H9 (cell line): ENCODE measurements around the gene MCF2L2. TPM values are rescaled to one million over a fixed set of nuclear protein-coding genes. Genes with fewer than 3 reads are reported as not detected.

ENCODE experiments used
- DNase-seq: peaks from one replicate; pipeline ENCODE4 v3.0.0-alpha.2; 2017
- H2AFZ ChIP-seq: one replicate; pipeline ENCODE4 v1.6.1; 2013; ENCODE audit warnings: mild to moderate bottlenecking, low read length, control low read depth, moderate library complexity
- H2AK5ac ChIP-seq: 2 replicates; pipeline ENCODE4 v1.6.1; 2013; ENCODE audit warnings: low read length, control low read depth, mixed read lengths; ENCODE audit not compliant: insufficient read length
- H2BK120ac ChIP-seq: one replicate; pipeline ENCODE4 v1.6.1; 2013; ENCODE audit warnings: low read depth, mild to moderate bottlenecking, low read length, control low read depth, inconsistent platforms; ENCODE audit not compliant: poor library complexity, severe bottlenecking
- H2BK12ac ChIP-seq: 2 replicates; pipeline ENCODE4 v1.6.1; 2013; ENCODE audit warnings: low read length, control low read depth, mixed read lengths, low read depth; ENCODE audit not compliant: insufficient read length
- H2BK15ac ChIP-seq: 2 replicates; pipeline ENCODE4 v1.6.1; 2013; ENCODE audit warnings: low read depth, low read length, control low read depth
- H2BK20ac ChIP-seq: one replicate; pipeline ENCODE4 v1.6.1; 2013; ENCODE audit warnings: low read depth, mild to moderate bottlenecking, low read length, control low read depth, inconsistent platforms; ENCODE audit not compliant: poor library complexity, severe bottlenecking
- H2BK5ac ChIP-seq: 2 replicates; pipeline ENCODE4 v1.6.1; 2013; ENCODE audit warnings: low read length, control low read depth, mixed read lengths; ENCODE audit not compliant: insufficient read length
- H3K14ac ChIP-seq: 2 replicates; pipeline ENCODE4 v1.6.1; 2013; ENCODE audit warnings: low read length, control low read depth; ENCODE audit not compliant: insufficient read depth
- H3K18ac ChIP-seq: 2 replicates; pipeline ENCODE4 v1.6.1; 2013; ENCODE audit warnings: low read depth, mild to moderate bottlenecking, mixed read lengths, low read length, control low read depth; ENCODE audit not compliant: insufficient read length
- H3K23ac ChIP-seq: 2 replicates; pipeline ENCODE4 v1.6.1; 2013; ENCODE audit warnings: low read length, control low read depth, mixed read lengths, low read depth; ENCODE audit not compliant: insufficient read length
- H3K23me2 ChIP-seq: 2 replicates; pipeline ENCODE4 v1.6.1; 2013; ENCODE audit warnings: low read depth, mild to moderate bottlenecking, mixed read lengths, low read length, control low read depth; ENCODE audit not compliant: insufficient read length, poor library complexity, severe bottlenecking
- H3K27ac ChIP-seq: 2 replicates; pipeline ENCODE4 v1.5.1; 2013; ENCODE audit warnings: low read length, control low read depth, mixed read lengths, low read depth; ENCODE audit not compliant: insufficient read length
- H3K27me3 ChIP-seq: 2 replicates; pipeline ENCODE4 v1.6.1; 2013; ENCODE audit warnings: low read length, control low read depth, inconsistent platforms; ENCODE audit not compliant: insufficient read depth
- H3K4ac ChIP-seq: 2 replicates; pipeline ENCODE4 v1.6.1; 2013; ENCODE audit warnings: low read depth, mild to moderate bottlenecking, control low read depth, inconsistent platforms, low read length, moderate library complexity
- H3K4me1 ChIP-seq: 2 replicates; pipeline ENCODE4 v1.6.1; 2013; ENCODE audit warnings: low read length, control low read depth, inconsistent platforms; ENCODE audit not compliant: insufficient read depth
- H3K4me2 ChIP-seq: 2 replicates; pipeline ENCODE4 v1.6.1; 2013; ENCODE audit warnings: low read length, control low read depth, mixed read lengths; ENCODE audit not compliant: insufficient read length, insufficient read depth
- H3K56ac ChIP-seq: 2 replicates; pipeline ENCODE4 v1.6.1; 2013; ENCODE audit warnings: low read depth, mild to moderate bottlenecking, mixed read lengths, low read length, control low read depth; ENCODE audit not compliant: insufficient read length
- H3K79me1 ChIP-seq: 2 replicates; pipeline ENCODE4 v1.6.1; 2013; ENCODE audit warnings: low read depth, mild to moderate bottlenecking, moderate library complexity, low read length, control low read depth, inconsistent platforms; ENCODE audit not compliant: insufficient read depth, poor library complexity, severe bottlenecking
- H3K79me2 ChIP-seq: 2 replicates; pipeline ENCODE4 v1.6.1; 2013; ENCODE audit warnings: low read length, control low read depth, inconsistent platforms; ENCODE audit not compliant: insufficient read depth
- H3K9ac ChIP-seq: 2 replicates; pipeline ENCODE4 v1.6.1; 2013; ENCODE audit warnings: low read length, control low read depth, mixed read lengths; ENCODE audit not compliant: insufficient read length; ENCODE audit errors: extremely low read depth
- H3K9me3 ChIP-seq: one replicate; pipeline ENCODE4 v1.6.1; 2013; ENCODE audit warnings: low read depth, low read length, inconsistent platforms; ENCODE audit not compliant: control insufficient read depth
- H3T11ph ChIP-seq: one replicate; pipeline ENCODE4 v1.6.1; 2013; ENCODE audit warnings: mild to moderate bottlenecking, low read length, control low read depth, inconsistent platforms
- H4K20me1 ChIP-seq: one replicate; pipeline ENCODE4 v1.6.1; 2013; ENCODE audit not compliant: control insufficient read depth, insufficient read length, insufficient read depth
- H4K5ac ChIP-seq: 2 replicates; pipeline ENCODE4 v1.6.1; 2013; ENCODE audit warnings: low read depth, mild to moderate bottlenecking, mixed read lengths, low read length, control low read depth; ENCODE audit not compliant: insufficient read length
- H4K8ac ChIP-seq: replicated peaks from 2 replicates; pipeline ENCODE4 v1.6.1; 2013; ENCODE audit warnings: low read length, control low read depth, mixed read lengths, low read depth; ENCODE audit not compliant: insufficient read length
- H4K91ac ChIP-seq: 2 replicates; pipeline ENCODE4 v1.6.1; 2013; ENCODE audit warnings: low read depth, mild to moderate bottlenecking, moderate library complexity, mixed read lengths, low read length, control low read depth; ENCODE audit not compliant: insufficient read length
- H3K27ac Mint-ChIP-seq, 3 experiments: 2 replicates in 2 of 3; 3 replicates in 1 of 3; pipeline ENCODE4 v1.8.0; 2020 to 2021; ENCODE audit warnings: mixed read lengths in 3 of 3, mild to moderate bottlenecking in 1 of 3, moderate library complexity in 1 of 3
- H3K27me3 Mint-ChIP-seq: 2 replicates; pipeline ENCODE4 v1.8.0; 2021; ENCODE audit warnings: low read depth, mild to moderate bottlenecking, moderate library complexity, mixed read lengths
- H3K36me3 Mint-ChIP-seq, 3 experiments: 2 replicates in 2 of 3; 3 replicates in 1 of 3; pipeline ENCODE4 v1.8.0; 2020 to 2021; ENCODE audit warnings: low read depth in 3 of 3, mixed read lengths in 3 of 3; ENCODE audit not compliant: insufficient read depth in 1 of 3
- H3K4me1 Mint-ChIP-seq, 2 experiments: 2 replicates each; pipeline ENCODE4 v1.8.0; 2020; ENCODE audit warnings: mixed read lengths in 2 of 2
- H3K4me3 Mint-ChIP-seq, 2 experiments: 2 replicates in 1 of 2; 3 replicates in 1 of 2; pipeline ENCODE4 v1.8.0; 2020 to 2021; ENCODE audit warnings: mild to moderate bottlenecking in 2 of 2, mixed read lengths in 2 of 2, moderate library complexity in 1 of 2
- H3K9me3 Mint-ChIP-seq, 2 experiments: 2 replicates in 1 of 2; 3 replicates in 1 of 2; pipeline ENCODE4 v1.8.0; 2020; ENCODE audit warnings: mild to moderate bottlenecking in 2 of 2, mixed read lengths in 2 of 2, moderate library complexity in 1 of 2
- WGBS: extraction: QIAGEN DNeasy Blood & Tissue Kit; methylation state at CpG from one replicate; pipeline ENCODE4 v1.1.7; 2013; ENCODE audit warnings: missing lambda C conversion rate, low lambda C conversion rate, mixed read lengths; ENCODE audit not compliant: insufficient read length; ENCODE audit errors: extremely low coverage; 5-methylcytosine and 5-hydroxymethylcytosine counted together
- total RNA-seq: library from RNA; stranded (reverse); gene quantifications from 2 replicates; pipeline ENCODE4 v1.2.1, GENCODE V29; 2021
- TF ChIP-seq, protein P1 (sequence below): fragments of 200-600 bp; sonication (generic); conservative IDR thresholded peaks from 3 replicates; pipeline ENCODE4 v1.8.0; 2021; ENCODE audit warnings: antibody characterized with exemption, mild to moderate bottlenecking

The MCF2L2 gene
- total RNA-seq, 1 experiment from 2014 or later: 6.4 TPM

DNA sequence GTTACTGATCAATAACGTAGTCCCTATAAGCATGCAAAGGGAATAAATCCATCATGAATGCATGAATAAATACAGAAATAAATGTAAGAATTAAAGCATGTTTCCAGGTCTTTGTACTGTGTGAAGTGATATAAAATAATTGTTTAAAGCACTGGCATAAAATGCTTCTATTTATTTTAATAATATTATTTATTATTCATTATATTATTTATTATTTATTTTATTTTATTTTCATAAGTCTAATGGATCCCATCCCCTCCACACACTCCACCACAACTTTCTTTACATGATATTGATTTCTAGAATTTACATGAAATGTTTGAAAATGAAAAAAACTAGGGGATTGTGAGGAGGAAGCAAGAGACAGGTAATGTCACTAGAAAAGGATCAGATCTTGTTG lies 73.5 kb downstream of the MCF2L2 start:
- Histone ChIP-seq H4K91ac (no peak overlapping the region), H3K9me3 (no peaks in the 10 kb centered on the region), H3K18ac (no peak overlapping the region), H3K9ac (no peak overlapping the region), H2BK15ac (no peak overlapping the region), H3K79me1 (no peaks in the 10 kb centered on the region), H3K23me2 (no peaks in the 10 kb centered on the region), H2AK5ac (no peak overlapping the region), H3K79me2 (no peaks in the 10 kb centered on the region), H3T11ph (no peak overlapping the region), H2AFZ (no peak overlapping the region), H3K56ac (no peak overlapping the region), H3K14ac (no peak overlapping the region), H3K27me3 (no peaks in the 10 kb centered on the region), H3K4ac (no peak overlapping the region), H3K4me2 (no peak overlapping the region), H2BK12ac (no peak overlapping the region), H4K5ac (no peak overlapping the region), H4K8ac (no peak overlapping the region), H4K20me1 (no peaks in the 10 kb centered on the region), H2BK5ac (no peak overlapping the region), H2BK120ac (no peak overlapping the region), H3K23ac (no peak overlapping the region), H3K4me1 (no peaks in the 10 kb centered on the region), H2BK20ac (no peak overlapping the region), H3K27ac (no peak overlapping the region)
- no peak for DNase-seq
- Mint-ChIP-seq H3K27ac (no peak overlapping the region), H3K4me1 (peaks cover 0 to 6% of the 10 kb centered on the region in 2 experiments; a peak in 1 of 4 replicates), H3K9me3 (no peaks in the 10 kb centered on the region), H3K27me3 (no peaks in the 10 kb centered on the region; the same call in 1 of the 2 replicates), H3K36me3 (peaks cover 0 to 13% (median 3%) of the 10 kb centered on the region in 3 experiments; a peak in 4 of 7 replicates), H3K4me3 (no peak overlapping the region)
- TF ChIP-seq, protein P1, sequence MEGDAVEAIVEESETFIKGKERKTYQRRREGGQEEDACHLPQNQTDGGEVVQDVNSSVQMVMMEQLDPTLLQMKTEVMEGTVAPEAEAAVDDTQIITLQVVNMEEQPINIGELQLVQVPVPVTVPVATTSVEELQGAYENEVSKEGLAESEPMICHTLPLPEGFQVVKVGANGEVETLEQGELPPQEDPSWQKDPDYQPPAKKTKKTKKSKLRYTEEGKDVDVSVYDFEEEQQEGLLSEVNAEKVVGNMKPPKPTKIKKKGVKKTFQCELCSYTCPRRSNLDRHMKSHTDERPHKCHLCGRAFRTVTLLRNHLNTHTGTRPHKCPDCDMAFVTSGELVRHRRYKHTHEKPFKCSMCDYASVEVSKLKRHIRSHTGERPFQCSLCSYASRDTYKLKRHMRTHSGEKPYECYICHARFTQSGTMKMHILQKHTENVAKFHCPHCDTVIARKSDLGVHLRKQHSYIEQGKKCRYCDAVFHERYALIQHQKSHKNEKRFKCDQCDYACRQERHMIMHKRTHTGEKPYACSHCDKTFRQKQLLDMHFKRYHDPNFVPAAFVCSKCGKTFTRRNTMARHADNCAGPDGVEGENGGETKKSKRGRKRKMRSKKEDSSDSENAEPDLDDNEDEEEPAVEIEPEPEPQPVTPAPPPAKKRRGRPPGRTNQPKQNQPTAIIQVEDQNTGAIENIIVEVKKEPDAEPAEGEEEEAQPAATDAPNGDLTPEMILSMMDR: no peak
- no CpG with 5 or more reads among the region's 1 CpG for WGBS
